MM.1S (cell line): ENCODE data around the gene PFAS.

Experiments used
- DNase-seq: peaks from one replicate; pipeline ENCODE4 v3.0.0-alpha.2; 2015
- H2AFZ ChIP-seq: fragments of 300-600 bp; sonication (generic); 2 replicates; pipeline ENCODE4 v1.6.0; 2016; ENCODE audit warnings: antibody characterized with exemption, low read length
- H3F3A ChIP-seq: fragments of 300-600 bp; sonication (generic); 2 replicates; pipeline ENCODE4 v1.6.1; 2016; ENCODE audit warnings: mild to moderate bottlenecking, antibody characterized with exemption, low read length, moderate library complexity, mixed read lengths; ENCODE audit not compliant: insufficient read depth
- H3K27ac ChIP-seq: fragments of 300-600 bp; sonication (generic); 2 replicates; pipeline ENCODE4 v1.5.1; 2016; ENCODE audit warnings: mild to moderate bottlenecking, low read length
- H3K27me3 ChIP-seq: fragments of 300-600 bp; sonication (generic); replicated peaks from 2 replicates; pipeline ENCODE4 v1.6.0; 2016; ENCODE audit warnings: low read length; ENCODE audit not compliant: insufficient read depth
- H3K36me3 ChIP-seq: fragments of 300-600 bp; sonication (generic); replicated peaks from 2 replicates; pipeline ENCODE4 v1.6.1; 2016; ENCODE audit warnings: mild to moderate bottlenecking, low read length, mixed read lengths; ENCODE audit not compliant: insufficient read depth
- H3K4me1 ChIP-seq: fragments of 300-600 bp; sonication (generic); 2 replicates; pipeline ENCODE4 v1.6.1; 2016; ENCODE audit warnings: low read length, mixed read lengths
- H3K4me2 ChIP-seq: fragments of 300-600 bp; sonication (generic); 2 replicates; pipeline ENCODE4 v1.6.0; 2016; ENCODE audit warnings: low read depth, low read length
- H3K4me3 ChIP-seq: fragments of 300-600 bp; sonication (generic); 2 replicates; pipeline ENCODE4 v1.5.1; 2016; ENCODE audit warnings: low read length, mixed read lengths
- H3K79me2 ChIP-seq: fragments of 300-600 bp; sonication (generic); 2 replicates; pipeline ENCODE4 v1.6.1; 2016; ENCODE audit warnings: mixed run types, low read length, mixed read lengths
- H3K9ac ChIP-seq: fragments of 300-600 bp; sonication (generic); 2 replicates; pipeline ENCODE4 v1.6.1; 2016; ENCODE audit warnings: low read length, mixed read lengths
- H3K9me2 ChIP-seq: fragments of 300-600 bp; sonication (generic); replicated peaks from 2 replicates; pipeline ENCODE4 v1.6.1; 2016; ENCODE audit warnings: mild to moderate bottlenecking, low read length, mixed read lengths; ENCODE audit not compliant: insufficient read depth
- H3K9me3 ChIP-seq: fragments of 300-600 bp; sonication (generic); replicated peaks from 2 replicates; pipeline ENCODE4 v1.6.1; 2016; ENCODE audit warnings: mild to moderate bottlenecking, low read length, mixed read lengths; ENCODE audit not compliant: insufficient read depth
- H4K20me1 ChIP-seq: fragments of 300-600 bp; sonication (generic); 2 replicates; pipeline ENCODE4 v1.6.1; 2016; ENCODE audit warnings: mild to moderate bottlenecking, low read length, moderate library complexity, mixed read lengths; ENCODE audit not compliant: insufficient read depth
- EZH2 ChIP-seq: fragments of 300-600 bp; sonication (generic); optimal IDR thresholded peaks from 2 replicates; pipeline ENCODE3; 2017; ENCODE audit warnings: low read depth, mild to moderate bottlenecking, antibody characterized with exemption, low read length, mixed read lengths
- EZH2phosphoT487 ChIP-seq: fragments of 300-600 bp; sonication (generic); IDR thresholded peaks from 2 replicates; pipeline ENCODE4 v1.6.1; 2018; ENCODE audit warnings: antibody characterized with exemption, low read length
- TF ChIP-seq, protein P1 (sequence below): fragments of 300-600 bp; sonication (generic); IDR thresholded peaks from 2 replicates; pipeline ENCODE4 v1.5.1; 2016; ENCODE audit warnings: antibody characterized with exemption, low read length, mixed read lengths

Gene PFAS

GRCh38 chr17:8248751-8249607 is at the start of gene PFAS:
TSS of gene PFAS (plus strand) at chr17:8249289. CDS start at chr17:8253938, 4,649 bp downstream.
- Histone ChIP-seq H3K9me2 (no peaks in the 10 kb centered on the region), H3K4me2 (peak within 1 kb of the TSS; percentile 95), H2AFZ (peak within 1 kb of the TSS; percentile 59), H3K36me3 (no peaks in the 10 kb centered on the region; the same call in 1 of the 2 replicates), H3K4me3 (peak within 1 kb of the TSS; percentile 100), H4K20me1 (no peaks in the 10 kb centered on the region), H3K4me1 (peaks cover 16% of the 10 kb centered on the region), H3K9ac (peak within 1 kb of the TSS; percentile 100), H3K79me2 (peaks cover 67% of the 10 kb centered on the region), H3K9me3 (no peaks in the 10 kb centered on the region), H3K27ac (peak within 1 kb of the TSS; percentile 100), H3F3A (peaks cover 24% of the 10 kb centered on the region), H3K27me3 (no peaks in the 10 kb centered on the region)
- peak; percentile 98 for DNase-seq
- TF ChIP-seq, protein P1, sequence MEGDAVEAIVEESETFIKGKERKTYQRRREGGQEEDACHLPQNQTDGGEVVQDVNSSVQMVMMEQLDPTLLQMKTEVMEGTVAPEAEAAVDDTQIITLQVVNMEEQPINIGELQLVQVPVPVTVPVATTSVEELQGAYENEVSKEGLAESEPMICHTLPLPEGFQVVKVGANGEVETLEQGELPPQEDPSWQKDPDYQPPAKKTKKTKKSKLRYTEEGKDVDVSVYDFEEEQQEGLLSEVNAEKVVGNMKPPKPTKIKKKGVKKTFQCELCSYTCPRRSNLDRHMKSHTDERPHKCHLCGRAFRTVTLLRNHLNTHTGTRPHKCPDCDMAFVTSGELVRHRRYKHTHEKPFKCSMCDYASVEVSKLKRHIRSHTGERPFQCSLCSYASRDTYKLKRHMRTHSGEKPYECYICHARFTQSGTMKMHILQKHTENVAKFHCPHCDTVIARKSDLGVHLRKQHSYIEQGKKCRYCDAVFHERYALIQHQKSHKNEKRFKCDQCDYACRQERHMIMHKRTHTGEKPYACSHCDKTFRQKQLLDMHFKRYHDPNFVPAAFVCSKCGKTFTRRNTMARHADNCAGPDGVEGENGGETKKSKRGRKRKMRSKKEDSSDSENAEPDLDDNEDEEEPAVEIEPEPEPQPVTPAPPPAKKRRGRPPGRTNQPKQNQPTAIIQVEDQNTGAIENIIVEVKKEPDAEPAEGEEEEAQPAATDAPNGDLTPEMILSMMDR, result no peak
- no peak for TF ChIP-seq EZH2
- TF ChIP-seq EZH2phosphoT487, result no peak

DNA sequence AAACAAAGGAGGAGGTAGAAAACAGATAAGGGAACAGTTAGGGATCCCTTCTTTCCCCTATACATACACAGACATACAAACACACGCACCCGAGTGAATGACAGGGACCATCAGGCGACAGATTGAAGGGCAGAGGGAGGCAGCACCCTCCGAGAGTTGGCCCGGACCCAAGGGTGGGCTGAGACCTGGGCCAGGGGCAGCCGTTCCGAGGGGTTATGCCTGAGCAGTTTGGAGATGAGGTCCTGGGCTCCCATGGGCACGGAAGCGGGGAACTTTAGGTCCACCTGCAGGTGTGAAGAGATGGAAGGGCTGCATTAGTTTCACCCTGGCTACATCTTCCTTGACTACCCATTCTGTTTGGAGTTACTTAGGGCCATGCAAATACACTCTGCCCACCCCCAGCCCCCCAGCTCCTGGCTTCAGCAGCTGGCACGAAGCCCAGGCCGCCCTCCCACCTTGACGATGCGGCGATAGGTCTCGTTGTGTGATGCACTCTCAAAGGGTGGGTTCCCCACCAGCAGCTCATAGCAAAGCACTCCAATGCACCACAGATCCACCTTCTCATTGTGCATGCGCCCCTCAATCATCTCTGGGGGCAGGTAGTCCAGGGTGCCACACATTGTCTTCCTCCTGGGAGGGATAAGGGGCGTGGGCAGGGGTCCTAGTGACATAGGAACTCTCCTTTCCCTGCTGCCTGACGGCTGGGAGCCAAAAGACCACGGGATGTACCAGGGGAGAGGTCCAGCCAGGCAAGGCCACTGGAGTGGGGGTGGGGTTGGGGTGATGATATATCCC is 44.1 kb upstream of the PFAS start:
- no peak overlapping the region for H3K27ac ChIP-seq
- H3K9ac ChIP-seq, result no peak overlapping the region

GRCh38 chr17:8206536-8206935 is 42.6 kb upstream of the PFAS start:
- no peaks in the 10 kb centered on the region for H3K9me2 ChIP-seq
- TF ChIP-seq, protein P1, result no peak
- no peak for TF ChIP-seq EZH2phosphoT487
- no peak for TF ChIP-seq EZH2
- H3F3A ChIP-seq, result peaks cover 28% of the 10 kb centered on the region
- H3K4me1 ChIP-seq, result peaks cover 5% of the 10 kb centered on the region
- no peak overlapping the region for H3K27ac ChIP-seq
- H3K79me2 ChIP-seq, result peaks cover 44% of the 10 kb centered on the region
- no peak for DNase-seq
- no peak overlapping the region for H2AFZ ChIP-seq
- H3K4me2 ChIP-seq, result no peak overlapping the region
- no peaks in the 10 kb centered on the region for H3K27me3 ChIP-seq
- no peak overlapping the region for H3K9ac ChIP-seq
- no peak overlapping the region for H3K4me3 ChIP-seq
- peaks cover 14% of the 10 kb centered on the region for H3K36me3 ChIP-seq
- H4K20me1 ChIP-seq, result no peaks in the 10 kb centered on the region
- no peaks in the 10 kb centered on the region for H3K9me3 ChIP-seq

More for the DNA sequence above, 44.1 kb upstream of the PFAS start:
- Histone ChIP-seq H3K9me3 (no peaks in the 10 kb centered on the region), H4K20me1 (no peaks in the 10 kb centered on the region), H3K36me3 (peaks cover 14% of the 10 kb centered on the region), H3K79me2 (peaks cover 39% of the 10 kb centered on the region), H3K4me1 (no peaks in the 10 kb centered on the region), H3F3A (peaks cover 30% of the 10 kb centered on the region), H3K4me3 (no peak overlapping the region), H3K9me2 (no peaks in the 10 kb centered on the region), H3K27me3 (no peaks in the 10 kb centered on the region), H3K4me2 (no peak overlapping the region), H2AFZ (no peak overlapping the region)
- TF ChIP-seq EZH2, result no peak
- TF ChIP-seq, protein P1, result no peak
- TF ChIP-seq EZH2phosphoT487, result no peak
- no peak for DNase-seq
